HepG2 (cell line): Measurements from ENCODE around the gene UNC5CL. TPM values are rescaled to one million over a fixed set of nuclear protein-coding genes. Genes with fewer than 3 reads are reported as not detected.
A peak's percentile ranks its signal among the peaks of the same experiment; 100 is the strongest.

ENCODE experiments used
- ARID3A ChIP-seq: IDR thresholded peaks from 2 replicates; pipeline ENCODE4 v1.6.1; 2012; ENCODE audit warnings: low read depth, low read length, improper control_type of control experiment
- DDIT3 ChIP-seq: sonication (generic); formaldehyde crosslinking; IDR thresholded peaks from 2 replicates; pipeline ENCODE4 v1.4.0; 2020; ENCODE audit warnings: mild to moderate bottlenecking, missing genetic modification reagents
- E2F2 ChIP-seq: sonication (generic); formaldehyde crosslinking; IDR thresholded peaks from 2 replicates; pipeline ENCODE4 v1.4.0; 2020; ENCODE audit warnings: missing genetic modification reagents, borderline replicate concordance
- EED ChIP-seq: sonication (generic); formaldehyde crosslinking; IDR thresholded peaks from 2 replicates; pipeline ENCODE4 v1.5.0; 2020; ENCODE audit warnings: mild to moderate bottlenecking, missing genetic modification reagents
- EZH2 ChIP-seq: conservative IDR thresholded peaks from 2 replicates; pipeline ENCODE4 v1.6.1; 2012; ENCODE audit warnings: mild to moderate bottlenecking, low read depth, low read length, moderate library complexity
- FOXK1 ChIP-seq: sonication (generic); formaldehyde crosslinking; IDR thresholded peaks from 2 replicates; pipeline ENCODE4 v1.4.0; 2020; ENCODE audit warnings: low read depth, missing genetic modification reagents, borderline replicate concordance
- GFI1 ChIP-seq: sonication (generic); formaldehyde crosslinking; IDR thresholded peaks from 2 replicates; pipeline ENCODE4 v1.5.0; 2020; ENCODE audit warnings: missing genetic modification reagents, mild to moderate bottlenecking, borderline replicate concordance
- HNF4G ChIP-seq, 2 experiments: sonication (generic) in 1 of 2; formaldehyde crosslinking in 1 of 2; IDR thresholded peaks; 2 replicates each; pipeline versions ENCODE4 v1.4.0 to v1.6.1; 2011 to 2020; ENCODE audit warnings: borderline replicate concordance in 2 of 2, low read depth in 2 of 2, mild to moderate bottlenecking in 2 of 2, low read length in 1 of 2, missing genetic modification reagents in 1 of 2, moderate library complexity in 1 of 2
- MTA3 ChIP-seq: sonication (generic); formaldehyde crosslinking; IDR thresholded peaks from 2 replicates; pipeline ENCODE4 v1.4.0; 2020; ENCODE audit warnings: missing genetic modification reagents
- PRMT3 ChIP-seq: sonication (generic); formaldehyde crosslinking; IDR thresholded peaks from 2 replicates; pipeline ENCODE4 v1.8.1; 2022; ENCODE audit warnings: low read depth, mild to moderate bottlenecking, moderate library complexity, missing genetic modification reagents, borderline replicate concordance
- RARA ChIP-seq: IDR thresholded peaks from 2 replicates; pipeline ENCODE4 v1.6.1; 2016; ENCODE audit warnings: missing genetic modification reagents, missing compliant biosample characterization
- RARG ChIP-seq: sonication (generic); formaldehyde crosslinking; IDR thresholded peaks from 2 replicates; pipeline ENCODE4 v1.4.0; 2020; ENCODE audit warnings: low read depth, mild to moderate bottlenecking, missing genetic modification reagents
- SAP130 ChIP-seq: IDR thresholded peaks from 2 replicates; pipeline ENCODE4 v1.6.1; 2016; ENCODE audit warnings: low read depth
- TSC22D2 ChIP-seq: sonication (generic); formaldehyde crosslinking; IDR thresholded peaks from 2 replicates; pipeline ENCODE4 v1.5.1; 2020; ENCODE audit warnings: missing genetic modification reagents, mild to moderate bottlenecking, borderline replicate concordance
- UBTF ChIP-seq: sonication (generic); formaldehyde crosslinking; IDR thresholded peaks from 2 replicates; pipeline ENCODE4 v1.4.0; 2020; ENCODE audit warnings: mild to moderate bottlenecking, missing genetic modification reagents
- ZBTB42 ChIP-seq: sonication (generic); formaldehyde crosslinking; IDR thresholded peaks from 2 replicates; pipeline ENCODE4 v1.5.0; 2020; ENCODE audit warnings: mild to moderate bottlenecking, missing genetic modification reagents
- ZFAT ChIP-seq: sonication (generic); formaldehyde crosslinking; conservative IDR thresholded peaks from 2 replicates; pipeline ENCODE4 v1.8.1; 2023; ENCODE audit warnings: missing genetic modification reagents, inconsistent platforms
- ZFP36L1 ChIP-seq: sonication (generic); formaldehyde crosslinking; IDR thresholded peaks from 2 replicates; pipeline ENCODE4 v1.8.0; 2022; ENCODE audit warnings: mild to moderate bottlenecking, missing genetic modification reagents, moderate library complexity
- ZNF263 ChIP-seq: sonication (generic); formaldehyde crosslinking; IDR thresholded peaks from 2 replicates; pipeline ENCODE4 v1.4.0; 2020; ENCODE audit warnings: missing genetic modification reagents
- ZNF335 ChIP-seq: sonication (generic); formaldehyde crosslinking; IDR thresholded peaks from 2 replicates; pipeline ENCODE4 v1.4.0; 2020; ENCODE audit warnings: missing genetic modification reagents
- ZNF367 ChIP-seq: sonication (generic); formaldehyde crosslinking; IDR thresholded peaks from 2 replicates; pipeline ENCODE4 v1.4.0; 2020; ENCODE audit warnings: missing genetic modification reagents, borderline replicate concordance
- ZNF552 ChIP-seq: sonication (generic); formaldehyde crosslinking; IDR thresholded peaks from 2 replicates; pipeline ENCODE4 v1.9.0; 2022; ENCODE audit warnings: missing genetic modification reagents, mild to moderate bottlenecking, borderline replicate concordance
- ZNF616 ChIP-seq: sonication (generic); formaldehyde crosslinking; IDR thresholded peaks from 2 replicates; pipeline ENCODE4 v1.5.0; 2020; ENCODE audit warnings: low read depth, mild to moderate bottlenecking, missing genetic modification reagents
- ZNF766 ChIP-seq: sonication (generic); formaldehyde crosslinking; IDR thresholded peaks from 2 replicates; pipeline ENCODE4 v1.5.0; 2020; ENCODE audit warnings: missing genetic modification reagents, borderline replicate concordance
- ZNF792 ChIP-seq: IDR thresholded peaks from 2 replicates; pipeline ENCODE4 v1.6.1; 2016
- polyA plus RNA-seq, 8 experiments: library from polyadenylated mRNA; depleted of rRNA in 3 of 8; stranded (reverse) in 7 of 8; unstranded in 1 of 8; fragments of >200 nt; fragmentation: Illumina TruSeq in 4 of 8; extraction: Trizol in 4 of 8; gene quantifications; 2 replicates each; pipeline versions ENCODE4 v1.2.1 to v1.2.3, GENCODE V29; 2011 to 2016; ENCODE audit warnings: low read depth in 4 of 8, missing spikeins in 1 of 8, mixed read lengths in 1 of 8; ENCODE audit not compliant: insufficient read depth in 1 of 8
- total RNA-seq, 5 experiments: library from RNA; depleted of rRNA; stranded (reverse); fragments of >200 nt; fragmentation: Illumina TruSeq; extraction: Trizol; gene quantifications; 2 replicates each; pipeline ENCODE4 v1.2.3, GENCODE V29; 2016; ENCODE audit warnings: low read depth in 1 of 5

Gene UNC5CL
- total and polyA plus RNA-seq, 2 of the 13 experiments (the other 11 are each of a cell fraction or from before 2014, with no cell fraction given), result 2.4 to 2.5 TPM

GRCh38 chr6:41073203-41073967 lies 34.4 kb upstream of the UNC5CL start (continued):
- TF ChIP-seq PRMT3 (CRISPR knock-in tag), result no peak
- peak; percentile 63; the same call in 1 of the 2 replicates for TF ChIP-seq ZFAT (CRISPR knock-in tag)
- no peak for TF ChIP-seq HNF4G (IDR thresholded peaks at IDR 0.05; ENCODE audit: borderline replicate concordance, low read depth, low read length)
- no peak for TF ChIP-seq HNF4G (CRISPR knock-in tag; IDR thresholded peaks at IDR 0.05; ENCODE audit: borderline replicate concordance, low read depth)
- TF ChIP-seq ZNF335 (CRISPR knock-in tag), result no peak
- TF ChIP-seq ZNF263, result 0 out of 2 replicates have a peak, but pooled peaks have one; percentile 35
- 0 out of 2 replicates have a peak, but pooled peaks have one; percentile 37 for TF ChIP-seq ZFP36L1
- TF ChIP-seq ZNF552 (CRISPR knock-in tag), result 0 out of 2 replicates have a peak, but pooled peaks have one; percentile 64
- no peak for TF ChIP-seq RARG
- no peak for TF ChIP-seq RARA (CRISPR knock-in tag)
- peak; percentile 90 for TF ChIP-seq UBTF (CRISPR knock-in tag)
- TF ChIP-seq ZNF766 (CRISPR knock-in tag), result no peak
- TF ChIP-seq ARID3A, result no peak
- TF ChIP-seq GFI1 (CRISPR knock-in tag), result no peak
- peak; percentile 73; the same call in 1 of the 2 replicates for TF ChIP-seq ZNF367 (CRISPR knock-in tag)
- TF ChIP-seq FOXK1 (CRISPR knock-in tag), result no peak
- no peak for TF ChIP-seq ZNF616 (CRISPR knock-in tag)
- TF ChIP-seq E2F2 (CRISPR knock-in tag), result no peak
- TF ChIP-seq SAP130 (CRISPR knock-in tag), result peak; percentile 91
- no peak for TF ChIP-seq EZH2
- no peak for TF ChIP-seq DDIT3 (CRISPR knock-in tag)
- TF ChIP-seq EED (CRISPR knock-in tag), result no peak
- no peak; the same call in 1 of the 2 replicates for TF ChIP-seq TSC22D2
- no peak for TF ChIP-seq ZBTB42
- no peak for TF ChIP-seq MTA3
- no peak for TF ChIP-seq ZNF792 (CRISPR knock-in tag)
